ENCODE results near the gene MYCL. TPM values are rescaled to one million over a fixed set of nuclear protein-coding genes. Genes with fewer than 3 reads are reported as not detected.
A peak's percentile ranks its signal among the peaks of the same experiment; 100 is the strongest.

MYCL gene, protein sequence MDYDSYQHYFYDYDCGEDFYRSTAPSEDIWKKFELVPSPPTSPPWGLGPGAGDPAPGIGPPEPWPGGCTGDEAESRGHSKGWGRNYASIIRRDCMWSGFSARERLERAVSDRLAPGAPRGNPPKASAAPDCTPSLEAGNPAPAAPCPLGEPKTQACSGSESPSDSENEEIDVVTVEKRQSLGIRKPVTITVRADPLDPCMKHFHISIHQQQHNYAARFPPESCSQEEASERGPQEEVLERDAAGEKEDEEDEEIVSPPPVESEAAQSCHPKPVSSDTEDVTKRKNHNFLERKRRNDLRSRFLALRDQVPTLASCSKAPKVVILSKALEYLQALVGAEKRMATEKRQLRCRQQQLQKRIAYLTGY
- 16.9 TPM for total RNA-seq

GRCh38 chr1:39901714-39902459 lies at the start of gene MYCL:
Gene MYCL, minus strand, starts transcription at chr1:39901917. Its CDS starts 483 bp downstream, at chr1:39901434.
- peak; percentile 89 for ATAC-seq

- ATAC-seq = no peak
Measured at GRCh38 chr1:39949891-39950290, 48.2 kb upstream of the MYCL start.

GRCh38 chr1:39947260-39947659 lies 45.5 kb upstream of the MYCL start:
- ATAC-seq = no peak

DNA sequence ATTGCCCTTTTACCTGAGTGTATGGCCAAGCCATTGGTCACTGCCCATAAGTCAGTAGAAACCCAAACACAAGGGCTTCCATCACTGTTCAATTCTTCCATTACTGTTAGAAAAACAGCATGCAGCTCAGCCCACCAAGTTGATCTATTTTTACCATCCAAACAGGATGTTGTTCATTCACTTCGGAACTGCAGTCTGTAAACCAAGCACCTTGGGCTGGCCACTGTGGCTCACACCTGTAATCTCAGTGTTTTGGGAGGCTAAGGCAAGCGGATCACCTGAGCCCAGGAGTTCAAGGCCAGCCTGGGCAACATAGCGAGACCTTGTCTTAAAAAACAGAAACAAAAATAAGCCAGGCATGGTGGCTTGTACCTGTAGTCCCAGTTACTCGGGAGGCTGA lies 44.5 kb upstream of the MYCL start:
- no peak for ATAC-seq

DNA sequence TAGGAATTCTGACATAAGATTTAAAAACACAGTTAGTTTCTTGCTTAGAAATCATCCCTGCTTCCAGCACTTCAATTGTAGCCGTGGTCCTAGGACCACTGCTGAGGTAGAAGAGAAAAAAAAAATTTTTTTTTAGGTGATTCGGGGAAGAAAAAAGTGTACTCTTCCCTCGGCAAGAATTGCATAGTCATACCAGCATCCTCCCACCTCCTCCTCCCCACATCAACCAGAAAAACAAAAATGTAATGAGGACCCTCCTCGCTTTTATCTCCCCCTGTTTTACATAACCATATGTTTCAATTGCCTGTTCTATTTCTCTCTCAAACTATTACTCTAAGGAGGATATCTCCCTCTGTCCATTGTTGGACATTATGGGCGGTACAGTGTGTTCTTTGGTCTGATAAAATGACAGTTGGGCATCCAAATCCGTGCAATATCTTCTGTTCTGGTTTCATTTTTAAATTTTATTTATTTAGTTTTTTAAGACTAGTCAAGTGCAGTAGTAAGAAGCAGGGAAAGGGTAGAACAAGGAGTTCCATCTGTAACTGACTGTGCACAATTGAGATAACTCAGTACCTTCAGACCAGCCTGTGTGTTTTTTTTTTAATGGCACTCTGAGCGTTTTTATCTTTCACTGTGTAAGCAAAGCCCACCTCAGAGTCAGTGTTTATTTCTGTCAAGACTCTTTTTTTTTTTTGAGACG lies 42.8 kb upstream of the MYCL start:
- no peak for ATAC-seq

- peak; percentile 75 for ATAC-seq
Measured at GRCh38 chr1:39943471-39944290, 42.0 kb upstream of the MYCL start.

DNA sequence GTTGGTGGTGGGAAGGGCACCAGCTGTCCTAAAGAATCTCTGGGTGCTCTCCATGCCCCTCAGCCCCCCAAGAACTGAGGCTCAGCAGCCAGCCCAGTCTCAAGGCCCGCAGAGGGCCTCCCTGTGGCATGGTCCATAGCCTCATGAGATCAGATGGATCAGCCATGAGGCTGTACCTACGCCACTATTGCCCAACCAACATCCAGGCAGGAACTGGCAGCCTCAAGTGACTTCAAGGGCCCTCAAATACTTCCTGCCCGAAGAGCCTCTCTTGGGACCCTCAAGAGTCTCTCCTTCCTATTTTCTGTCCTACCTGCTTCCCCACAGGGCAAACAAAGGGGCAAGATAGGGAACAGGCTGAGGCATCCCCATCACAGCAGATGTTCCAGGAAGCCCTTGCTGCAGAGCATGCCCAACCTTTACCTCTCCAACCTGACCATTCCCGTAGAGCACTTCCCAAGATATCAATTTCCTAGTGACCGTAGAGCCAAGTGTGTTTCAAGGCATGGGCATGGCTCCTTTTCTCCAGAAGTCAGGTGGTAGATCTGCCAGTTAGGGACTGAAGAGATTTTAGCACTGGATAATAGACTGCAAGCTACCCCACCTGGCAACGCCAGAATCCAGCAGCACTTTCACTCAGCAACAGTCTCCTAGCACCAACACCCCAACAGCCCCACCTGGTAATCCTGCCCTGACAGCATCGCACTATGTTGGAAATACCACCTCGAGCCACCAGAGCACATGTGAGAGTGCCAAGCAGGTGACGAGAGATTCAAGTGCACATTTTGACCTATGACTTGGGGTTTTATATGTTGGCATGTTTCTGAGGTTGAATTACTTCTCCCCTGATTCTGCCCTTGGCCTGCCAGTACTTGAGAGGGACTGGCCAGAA lies 39.5 kb upstream of the MYCL start:
- ATAC-seq = peak; percentile 22

GRCh38 chr1:39940253-39940652 lies 38.5 kb upstream of the MYCL start:
- no peak for ATAC-seq

DNA sequence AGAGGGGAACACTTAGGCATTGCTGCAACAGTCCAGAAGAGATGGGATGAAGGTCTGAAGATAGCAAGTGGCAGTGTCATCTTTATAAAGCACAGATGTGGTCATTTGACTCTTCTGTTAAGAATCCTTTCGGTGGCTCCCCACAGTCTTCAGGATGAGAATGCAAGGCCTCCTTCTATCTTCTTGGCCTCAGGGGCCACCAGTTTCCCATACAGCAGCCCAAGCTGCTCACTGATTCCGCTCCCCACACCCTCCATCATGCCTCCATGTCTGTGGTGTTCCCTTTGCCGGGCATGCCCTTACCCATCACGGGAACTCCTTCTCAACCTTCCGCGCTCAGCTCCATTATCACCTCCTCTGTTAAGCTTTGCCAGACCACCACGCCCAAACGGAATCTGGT lies 37.1 kb upstream of the MYCL start:
- ATAC-seq = no peak

DNA sequence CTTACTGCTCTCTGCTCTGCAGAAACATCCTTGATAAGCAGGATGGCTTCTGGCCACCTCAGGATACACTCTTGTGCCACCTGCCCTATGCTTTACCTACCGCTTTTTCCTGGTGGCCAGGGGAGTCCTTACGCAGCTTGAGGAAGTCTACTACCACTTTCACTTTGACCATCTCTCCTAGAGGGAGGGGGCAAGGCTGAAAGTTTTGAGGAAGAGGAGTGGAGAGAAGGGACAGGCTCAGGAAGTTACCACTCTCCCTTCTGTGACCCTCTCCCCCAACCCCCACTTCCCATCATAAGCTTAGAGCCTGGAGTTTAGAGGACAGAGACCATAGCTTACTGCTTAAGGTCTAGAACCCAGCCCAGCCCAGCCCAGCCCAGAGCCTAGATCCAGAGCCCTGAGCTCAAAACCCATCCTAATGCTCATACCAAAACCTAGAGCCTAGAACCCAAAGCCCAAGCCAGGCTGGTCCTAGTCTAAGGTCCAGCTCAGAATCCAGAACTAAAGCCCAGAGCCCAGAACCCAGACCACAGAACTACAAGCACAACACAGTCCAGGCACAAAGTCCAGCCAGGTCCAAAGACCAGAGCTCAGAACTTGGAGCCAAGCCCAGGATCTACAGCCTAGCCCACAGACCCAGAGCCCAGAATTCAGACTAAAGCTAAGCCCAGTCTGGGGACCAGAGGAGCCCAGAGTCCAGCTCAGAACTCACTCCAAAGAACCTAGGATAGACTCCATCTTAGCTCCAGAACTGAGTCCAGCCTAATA lies 35.2 kb upstream of the MYCL start:
- ATAC-seq = no peak

- ATAC-seq = peak; percentile 80
Measured at GRCh38 chr1:39933956-39934941, 32.5 kb upstream of the MYCL start.

DNA sequence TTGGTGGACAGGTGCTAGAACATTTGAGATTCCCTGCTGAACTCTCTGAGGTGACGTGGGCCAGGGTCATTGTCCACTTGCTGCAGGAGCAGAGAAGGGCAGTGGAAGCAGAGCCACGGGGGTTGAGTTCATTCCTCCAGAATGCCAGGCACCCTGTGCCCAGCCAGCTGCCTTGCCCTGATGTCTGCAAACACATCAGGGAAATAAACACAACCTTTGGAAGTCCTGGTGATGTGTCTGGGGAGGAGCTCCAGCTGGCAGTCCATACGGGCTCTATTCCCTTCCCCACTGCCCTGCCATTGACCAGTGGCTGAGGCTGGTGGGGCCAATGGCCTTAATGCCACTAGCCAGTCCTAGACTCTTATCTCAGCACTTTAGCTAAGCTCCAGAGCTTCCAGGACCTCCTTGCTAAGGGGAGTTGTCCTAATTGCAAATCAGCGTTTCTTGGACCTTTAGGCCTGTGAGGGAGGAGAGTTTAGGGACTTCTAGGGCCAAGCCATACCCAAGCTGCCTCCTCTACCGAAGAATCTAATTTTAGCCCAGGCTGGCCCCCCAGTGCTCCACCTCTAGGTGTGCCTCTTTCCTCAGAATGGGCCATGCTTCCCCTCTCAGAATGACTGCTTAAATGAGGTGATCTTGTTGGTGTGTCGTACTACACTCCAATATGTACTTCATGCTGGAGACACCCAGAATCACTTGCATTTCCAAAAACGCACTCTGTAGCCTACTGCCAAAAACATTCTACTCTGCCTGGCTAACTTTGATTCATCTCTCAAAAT lies 27.3 kb upstream of the MYCL start:
- ATAC-seq = no peak

- ATAC-seq = peak; percentile 27
Measured at GRCh38 chr1:39927538-39927937, 25.8 kb upstream of the MYCL start.

DNA sequence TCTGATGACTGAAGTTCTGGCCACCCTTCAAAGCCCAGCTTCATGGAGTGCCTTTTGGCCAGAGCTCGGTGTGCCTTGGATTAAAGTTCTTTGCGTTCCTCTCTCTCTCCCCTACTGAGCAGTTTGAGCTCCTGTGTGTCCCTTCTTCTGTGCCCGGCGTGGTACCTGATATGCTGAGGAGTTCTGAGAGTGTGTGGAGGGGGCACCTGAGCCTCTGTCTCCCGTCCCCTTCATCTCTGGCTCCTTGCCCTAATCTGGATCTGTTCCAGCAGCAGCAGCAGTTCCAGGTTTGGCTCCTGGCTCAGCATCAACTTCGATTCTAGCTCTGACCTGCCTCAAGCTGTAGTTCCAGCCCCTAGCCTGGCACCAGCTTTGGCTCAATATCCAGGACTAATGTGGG lies 25.1 kb upstream of the MYCL start:
- peak; percentile 21 for ATAC-seq

DNA sequence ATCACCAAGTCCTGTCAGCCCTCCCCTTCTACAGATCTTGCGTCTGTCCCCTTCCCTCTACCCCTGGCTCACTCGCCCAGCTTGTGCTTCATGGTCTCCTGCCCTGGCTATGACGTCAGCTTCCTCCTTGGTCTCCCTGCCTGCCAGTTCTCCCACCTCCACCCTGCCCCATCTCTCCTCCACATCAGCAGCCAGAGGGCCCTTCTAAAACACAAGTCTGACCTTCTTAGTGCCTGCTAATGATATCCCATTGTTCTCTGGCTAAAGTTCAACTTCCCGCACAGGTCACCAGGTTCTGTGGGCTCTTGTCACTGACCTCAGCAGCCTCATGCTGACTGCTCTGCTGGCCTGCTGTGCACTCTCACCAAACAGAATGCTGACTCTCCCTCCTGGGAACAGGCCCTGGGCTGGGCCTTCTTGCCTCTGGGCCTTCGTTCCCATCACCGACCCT lies 24.7 kb upstream of the MYCL start:
- ATAC-seq = peak; percentile 47

DNA sequence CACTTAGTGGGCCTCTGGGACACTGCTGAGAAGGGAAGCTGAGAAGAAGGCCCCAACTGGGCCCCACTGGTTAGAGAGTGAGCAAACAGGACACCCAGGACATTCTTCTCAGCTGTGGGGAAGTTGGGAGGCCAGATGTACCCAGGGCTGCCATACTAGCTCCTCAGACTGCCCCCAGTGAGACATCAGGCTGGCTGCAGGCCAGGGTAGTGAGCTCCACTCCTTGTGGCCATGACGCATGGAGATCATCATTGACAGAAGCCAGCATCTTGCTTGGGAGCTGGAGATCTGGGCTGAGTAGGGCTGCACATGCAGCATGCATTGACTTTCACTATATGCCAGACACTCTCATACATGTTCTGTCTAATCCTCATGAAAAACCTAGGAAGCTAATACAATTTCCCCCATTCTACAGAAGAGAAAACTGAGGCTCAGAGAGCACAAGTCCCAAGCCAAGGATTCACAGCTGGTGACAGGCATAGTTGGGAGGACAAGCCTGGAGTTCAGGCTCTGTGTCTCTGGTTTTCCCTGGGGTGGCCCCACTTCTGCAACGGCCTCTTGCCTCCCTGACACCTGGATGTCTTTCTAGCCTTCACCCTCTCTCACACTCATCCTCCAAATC lies 24.1 kb upstream of the MYCL start:
- peak; percentile 39 for ATAC-seq

DNA sequence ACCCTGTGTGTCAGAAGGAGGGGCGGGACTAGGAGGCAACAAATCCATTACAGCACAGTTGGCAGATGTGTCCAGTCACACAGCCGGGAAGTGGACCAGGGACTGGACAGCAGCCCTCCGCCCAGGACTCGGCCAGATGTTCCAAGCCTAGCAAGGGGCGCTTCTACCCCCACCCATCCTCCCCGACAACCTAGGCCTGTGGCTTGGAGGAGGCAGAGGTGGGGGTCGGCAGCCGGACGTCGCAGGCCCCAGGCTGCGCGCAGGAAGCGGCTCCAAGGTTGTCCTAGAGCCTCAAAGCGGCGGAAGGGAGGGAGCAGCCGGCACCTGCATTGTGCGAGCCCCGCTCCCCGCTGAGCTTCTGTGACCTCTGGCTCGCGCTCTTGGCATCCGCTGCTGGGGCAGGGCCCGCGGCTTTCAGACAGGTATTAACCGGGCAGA lies 20.6 kb upstream of the MYCL start:
- ATAC-seq = peak; percentile 17

DNA sequence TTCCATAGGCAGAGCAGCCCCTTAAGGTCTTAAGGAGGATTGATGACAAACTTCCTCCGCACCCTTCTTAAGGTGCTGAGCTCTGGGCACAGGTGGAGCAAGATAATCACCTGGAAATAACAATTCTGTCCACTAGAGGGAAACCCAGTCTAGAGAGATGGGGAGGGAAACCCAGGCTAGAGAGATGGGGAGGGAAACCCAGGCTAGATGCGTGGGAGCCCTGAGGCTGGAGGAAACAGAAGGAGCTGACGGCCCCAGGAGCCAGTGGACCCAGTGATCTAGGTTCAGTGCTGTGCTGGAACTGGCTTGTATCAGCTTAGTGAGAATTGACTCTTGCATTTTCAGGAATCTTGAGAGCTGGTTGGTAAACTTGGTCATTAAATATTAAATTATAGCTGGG lies 17.8 kb upstream of the MYCL start:
- ATAC-seq = peak; percentile 92

Data from esophagus mucosa (tissue), 1 donor.